Germinal center (tissue), 1 donor: ENCODE data around the gene CNTN1.

ENCODE experiments used
- DNase-seq: peaks from one replicate; pipeline ENCODE4 v3.0.0; 2012; ENCODE audit warnings: mixed read lengths, low spot score

The CNTN1 gene

DNA sequence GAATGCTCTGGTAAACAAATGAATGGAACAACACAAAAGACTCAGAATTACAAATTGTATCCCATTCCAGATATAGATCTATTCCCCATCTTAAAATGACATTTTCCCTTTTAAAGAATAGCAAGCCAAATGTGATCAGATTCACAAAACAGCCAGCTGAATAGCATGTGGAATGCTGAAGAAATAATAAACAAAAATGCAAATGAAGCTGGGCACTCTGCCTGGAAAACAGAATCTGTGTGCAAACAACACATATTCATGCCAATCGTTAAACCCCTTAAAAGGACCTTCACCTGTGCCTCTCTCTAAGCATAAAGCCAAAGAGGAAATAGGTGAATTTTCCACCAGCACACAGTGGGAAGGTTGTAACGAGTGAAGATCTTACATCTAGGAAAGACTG, 428.0 kb downstream of the CNTN1 start:
- DNase-seq: no peak

DNA sequence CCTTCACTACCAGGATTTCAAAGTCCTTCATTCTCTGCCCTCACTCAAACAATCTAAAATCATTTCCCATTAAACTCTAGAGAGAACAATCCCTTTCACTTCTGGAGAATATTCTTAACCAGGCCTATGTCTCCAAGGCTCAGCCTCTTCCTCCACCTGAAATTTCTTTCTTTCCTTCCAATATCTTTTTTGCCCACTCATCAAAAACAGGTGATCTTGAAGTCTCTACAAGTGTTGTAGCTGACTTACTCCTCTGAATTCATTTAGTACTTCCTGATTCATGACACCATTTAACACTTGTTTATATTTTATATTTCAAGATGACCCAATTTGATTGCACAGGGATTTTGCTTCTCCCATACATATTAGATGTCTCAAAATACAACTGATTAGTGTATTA, 429.1 kb downstream of the CNTN1 start:
- DNase-seq: no peak
